PFSK-1 (cell line): ENCODE measurements around the gene RANBP2.

Experiments used
- POLR2AphosphoS5 ChIP-seq: IDR thresholded peaks from 2 replicates; pipeline ENCODE4 v1.6.1; 2012; ENCODE audit warnings: low read depth, mild to moderate bottlenecking, control low read depth, low read length, moderate library complexity
- TAF1 ChIP-seq: IDR thresholded peaks from 2 replicates; pipeline ENCODE4 v1.6.1; 2012; ENCODE audit warnings: low read length, control low read depth, borderline replicate concordance; ENCODE audit not compliant: insufficient read depth

DNA sequence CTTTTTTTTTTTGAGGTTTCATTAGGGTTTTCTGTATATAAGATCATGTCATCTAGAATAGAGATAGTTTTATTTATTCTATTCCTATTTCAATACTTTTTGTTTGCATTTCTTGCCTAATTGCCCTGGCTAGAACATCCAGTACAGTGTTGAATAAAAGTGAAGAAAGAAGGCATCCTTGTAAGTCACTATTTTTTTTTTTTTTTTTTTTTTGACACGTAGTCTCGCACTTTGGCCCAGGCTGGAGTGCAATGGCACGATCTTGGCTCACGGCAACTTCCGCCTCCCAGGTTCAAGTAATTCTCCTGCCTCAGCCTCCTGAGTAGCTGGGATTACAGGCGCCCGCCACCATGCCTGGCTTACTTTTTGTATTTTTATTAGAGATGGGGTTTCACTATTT lies 27.8 kb upstream of the RANBP2 start:
- no peak for TF ChIP-seq TAF1
- no peak for TF ChIP-seq POLR2AphosphoS5
